PC-9 (cell line): Measurements from ENCODE around the gene PRSS1.

Experiments
- EZH2 ChIP-seq: fragments of 200-600 bp; sonication (generic); IDR thresholded peaks from 2 replicates; pipeline ENCODE4 v1.8.0; 2017; ENCODE audit warnings: antibody characterized with exemption, low read depth
- TF ChIP-seq, protein P1 (sequence below): fragments of 200-600 bp; sonication (generic); conservative IDR thresholded peaks from 2 replicates; pipeline ENCODE4 v1.6.1; 2017; ENCODE audit warnings: mixed run types, antibody characterized with exemption, mild to moderate bottlenecking, moderate library complexity

- TF ChIP-seq, protein P1, sequence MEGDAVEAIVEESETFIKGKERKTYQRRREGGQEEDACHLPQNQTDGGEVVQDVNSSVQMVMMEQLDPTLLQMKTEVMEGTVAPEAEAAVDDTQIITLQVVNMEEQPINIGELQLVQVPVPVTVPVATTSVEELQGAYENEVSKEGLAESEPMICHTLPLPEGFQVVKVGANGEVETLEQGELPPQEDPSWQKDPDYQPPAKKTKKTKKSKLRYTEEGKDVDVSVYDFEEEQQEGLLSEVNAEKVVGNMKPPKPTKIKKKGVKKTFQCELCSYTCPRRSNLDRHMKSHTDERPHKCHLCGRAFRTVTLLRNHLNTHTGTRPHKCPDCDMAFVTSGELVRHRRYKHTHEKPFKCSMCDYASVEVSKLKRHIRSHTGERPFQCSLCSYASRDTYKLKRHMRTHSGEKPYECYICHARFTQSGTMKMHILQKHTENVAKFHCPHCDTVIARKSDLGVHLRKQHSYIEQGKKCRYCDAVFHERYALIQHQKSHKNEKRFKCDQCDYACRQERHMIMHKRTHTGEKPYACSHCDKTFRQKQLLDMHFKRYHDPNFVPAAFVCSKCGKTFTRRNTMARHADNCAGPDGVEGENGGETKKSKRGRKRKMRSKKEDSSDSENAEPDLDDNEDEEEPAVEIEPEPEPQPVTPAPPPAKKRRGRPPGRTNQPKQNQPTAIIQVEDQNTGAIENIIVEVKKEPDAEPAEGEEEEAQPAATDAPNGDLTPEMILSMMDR: no peak
- no peak for TF ChIP-seq EZH2
Observed at GRCh38 chr7:142793156-142793555, 43.9 kb downstream of the PRSS1 start.
